Endothelial cell of umbilical vein (primary cell): ENCODE measurements around the gene HMCES. TPM values are rescaled to one million over a fixed set of nuclear protein-coding genes. Genes with fewer than 3 reads are reported as not detected.

Source experiments
- BruUV-seq: library from RNA; stranded (reverse); fragments of 400-500 nt; replicated peaks from 2 replicates; lab custom pipeline; 2021; lab: Mats Ljungman, UMichigan
- CTCF ChIA-PET: fragments of 300-600, 350-600 bp; sonication (Branson Sonifier 250); formaldehyde crosslinking; loops from one replicate; lab custom pipeline; 2021; ENCODE audit warnings: antibody characterized with exemption, inconsistent platforms; lab: Charles Lee
- POLR2A ChIA-PET: fragments of 300-600, 350-600 bp; sonication (Branson Sonifier 250); formaldehyde crosslinking; loops from one replicate; lab custom pipeline; 2021; ENCODE audit warnings: antibody characterized with exemption, inconsistent platforms; lab: Charles Lee
- DNase-seq: peaks from one replicate; pipeline ENCODE4 v3.0.0-alpha.2; 2011; ENCODE audit warnings: low read depth, low spot score
- FAIRE-seq: peaks from 2 replicates; lab custom pipeline; 2011; peaks lifted over from hg19 to GRCh38; lab: Jason Lieb, UNC
- H2AFZ ChIP-seq: 2 replicates; pipeline ENCODE4 v1.6.0; 2012; ENCODE audit warnings: low read depth, low read length, control low read depth, inconsistent platforms
- H3K27ac ChIP-seq: 2 replicates; pipeline ENCODE4 v1.5.1; 2011; ENCODE audit warnings: low read depth, mild to moderate bottlenecking, control low read depth, low read length, moderate library complexity; ENCODE audit not compliant: insufficient read depth
- H3K27me3 ChIP-seq, 2 experiments: 2 replicates each; pipeline versions ENCODE4 v1.6.0 to v1.6.1; 2011; ENCODE audit warnings: low read length in 2 of 2, mixed read lengths in 1 of 2; ENCODE audit not compliant: control insufficient read depth in 2 of 2, insufficient read depth in 2 of 2
- H3K36me3 ChIP-seq, 2 experiments: 2 replicates in 1 of 2; 3 replicates in 1 of 2; pipeline ENCODE4 v1.5.1; 2011; ENCODE audit warnings: low read length in 2 of 2, mild to moderate bottlenecking in 1 of 2, moderate library complexity in 1 of 2; ENCODE audit not compliant: control insufficient read depth in 2 of 2, insufficient read depth in 2 of 2; ENCODE audit errors: extremely low read depth in 1 of 2
- H3K4me1 ChIP-seq: 3 replicates; pipeline ENCODE4 v1.5.1; 2011; ENCODE audit warnings: mild to moderate bottlenecking, low read length; ENCODE audit not compliant: control insufficient read depth, insufficient read depth; ENCODE audit errors: extremely low read depth
- H3K4me2 ChIP-seq: 2 replicates; pipeline ENCODE4 v1.6.1; 2011; ENCODE audit warnings: low read length, control low read depth, mixed read lengths; ENCODE audit not compliant: insufficient read depth
- H3K4me3 ChIP-seq, 3 experiments: fragments of 200-600 bp in 1 of 3; sonication (generic), shearing (Covaris generic) in 1 of 3; replicated peaks in 1 of 3; 2 replicates each; pipeline ENCODE4 v1.5.1; 2011 to 2016; ENCODE audit warnings: control low read depth in 3 of 3, low read length in 3 of 3, mild to moderate bottlenecking in 2 of 3, inconsistent platforms in 1 of 3, low read depth in 1 of 3, moderate library complexity in 1 of 3; ENCODE audit not compliant: insufficient read depth in 1 of 3
- H3K79me2 ChIP-seq: 2 replicates; pipeline ENCODE4 v1.6.0; 2012; ENCODE audit warnings: low read length, inconsistent platforms; ENCODE audit not compliant: control insufficient read depth, insufficient read depth
- H3K9ac ChIP-seq: replicated peaks from 2 replicates; pipeline ENCODE3; 2011; ENCODE audit warnings: low read length, control low read depth; ENCODE audit not compliant: insufficient read depth; ENCODE audit errors: extremely low read depth
- H3K9me1 ChIP-seq: replicated peaks from 3 replicates; pipeline ENCODE4 v1.6.0; 2011; ENCODE audit warnings: mild to moderate bottlenecking, low read length; ENCODE audit not compliant: control insufficient read depth, insufficient read depth; ENCODE audit errors: extremely low read depth
- H3K9me3 ChIP-seq: replicated peaks from 2 replicates; pipeline ENCODE4 v1.5.1; 2012; ENCODE audit warnings: low read length, inconsistent platforms; ENCODE audit not compliant: control insufficient read depth, insufficient read depth
- H4K20me1 ChIP-seq: replicated peaks from 2 replicates; pipeline ENCODE3; 2011; ENCODE audit warnings: mild to moderate bottlenecking, low read length; ENCODE audit not compliant: control insufficient read depth, insufficient read depth; ENCODE audit errors: extremely low read depth
- EZH2 ChIP-seq: IDR thresholded peaks from 2 replicates; pipeline ENCODE4 v1.6.1; 2012; ENCODE audit warnings: borderline replicate concordance, low read depth, mild to moderate bottlenecking, moderate library complexity, low read length, inconsistent platforms; ENCODE audit not compliant: severe bottlenecking
- FOS ChIP-seq: IDR thresholded peaks from 2 replicates; pipeline ENCODE4 v1.6.1; 2011; ENCODE audit warnings: mild to moderate bottlenecking, low read length, moderate library complexity, borderline replicate concordance; ENCODE audit not compliant: insufficient read depth
- GATA2 ChIP-seq: IDR thresholded peaks from 2 replicates; pipeline ENCODE4 v1.7.0; 2011; ENCODE audit warnings: low read depth, mild to moderate bottlenecking, moderate library complexity, mixed read lengths, low read length; ENCODE audit not compliant: insufficient read length, insufficient read depth
- JUN ChIP-seq: IDR thresholded peaks from 2 replicates; pipeline ENCODE4 v1.6.1; 2011; ENCODE audit warnings: borderline replicate concordance, low read depth; ENCODE audit not compliant: insufficient read length, insufficient read depth
- MYC ChIP-seq: IDR thresholded peaks from one replicate; pipeline ENCODE4 v1.6.1; 2011; ENCODE audit warnings: mild to moderate bottlenecking, low read depth, low read length
- POLR2A ChIP-seq: IDR thresholded peaks from 2 replicates; pipeline ENCODE4 v1.6.1; 2012; ENCODE audit warnings: low read depth, mild to moderate bottlenecking, control low read depth, low read length
- POLR2AphosphoS5 ChIP-seq: IDR thresholded peaks from 2 replicates; pipeline ENCODE4 v1.6.1; 2012; ENCODE audit warnings: low read depth, mild to moderate bottlenecking, control low read depth, low read length, moderate library complexity; ENCODE audit not compliant: insufficient read depth
- dilution Hi-C: fragments of 300-500 bp; cut with MboI; formaldehyde crosslinking; loops from one replicate; pipeline ENCODE4 v1.15.0; 2019; ENCODE audit warnings: low sequenced_read_pairs; ENCODE audit not compliant: extremely low pct_ligation_motif_present
- intact Hi-C: fragments of 100-400 bp; cut with micrococcal nuclease; formaldehyde crosslinking; loops from one replicate; pipeline ENCODE4 v1.10.0; 2022
- polyA plus RNA-seq, 4 experiments: library from polyadenylated mRNA; depleted of rRNA in 3 of 4; stranded (reverse) in 3 of 4; unstranded in 1 of 4; fragments of >200 nt; gene quantifications; 2 replicates each; pipeline versions ENCODE4 v1.2.1 to v1.2.3, GENCODE V29; 2011 to 2012; ENCODE audit warnings: missing spikeins in 1 of 4
- total RNA-seq: library from RNA; stranded (reverse); gene quantifications from 2 replicates; pipeline ENCODE4 v1.2.3, GENCODE V29; 2021
- TF ChIP-seq, protein P1 (sequence below), 2 donors: IDR thresholded peaks; 1 replicate in 1 of 2; 2 replicates in 1 of 2; pipeline ENCODE4 v1.5.1; 2011; ENCODE audit warnings: low read length in 2 of 2, mild to moderate bottlenecking in 2 of 2, moderate library complexity in 2 of 2, control low read depth in 1 of 2, inconsistent platforms in 1 of 2, low read depth in 1 of 2; ENCODE audit not compliant: insufficient read depth in 1 of 2; ENCODE audit errors: extremely low read depth in 1 of 2
- TF ChIP-seq, protein P2 (sequence below): IDR thresholded peaks from 2 replicates; pipeline ENCODE4 v1.6.1; 2011; ENCODE audit not compliant: insufficient read depth, insufficient read length

HMCES gene
- total and polyA plus RNA-seq, 2 donors (not counting 3 experiments of a cell fraction or from before 2014, with no cell fraction given), result 30.6 to 40.8 TPM

DNA sequence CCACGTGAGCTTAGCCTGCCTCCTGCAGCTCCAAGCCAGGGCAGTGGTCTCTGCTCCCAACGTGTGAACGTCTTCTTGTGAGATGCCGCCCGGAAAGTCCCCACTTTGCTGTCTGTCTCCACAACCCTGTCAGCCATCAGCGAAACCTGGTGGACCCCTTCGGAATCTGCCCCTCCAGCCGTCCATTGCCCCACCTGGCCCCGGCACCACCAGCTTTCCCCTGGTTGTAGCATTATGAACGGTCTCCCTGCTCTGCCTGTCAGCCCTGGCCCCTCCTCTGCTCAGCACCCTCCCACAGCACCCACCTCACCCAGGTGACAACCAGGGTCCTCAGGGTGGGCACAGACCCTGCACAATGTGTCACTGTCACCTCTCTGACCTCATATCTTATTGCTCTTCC, 71.1 kb downstream of the HMCES start:
- H3K4me2 ChIP-seq, result no peak overlapping the region
- H3K79me2 ChIP-seq, result no peaks in the 10 kb centered on the region
- dilution Hi-C loops (no loop called here), intact Hi-C loops (no loop called here)
- no peaks in the 10 kb centered on the region for H3K9me3 ChIP-seq
- no peaks in the 10 kb centered on the region for H3K9me1 ChIP-seq
- no peak overlapping the region for H3K27ac ChIP-seq
- no peaks in the 10 kb centered on the region for H3K27me3 ChIP-seq
- CTCF ChIA-PET, result interaction anchor here (0.9 to 2.0 kb wide), 3 partner anchors 20 to 34 kb away, joined by 3 to 6 read pairs (median 3); no protein-coding TSS in a partner anchor
- peaks cover 23% of the 10 kb centered on the region for H3K4me1 ChIP-seq
- POLR2A ChIA-PET, result interaction anchor here (1.3 kb wide), 1 partner anchor 56 kb away, joined by 3 read pairs; no protein-coding TSS in a partner anchor
- no peak for FAIRE-seq
- H4K20me1 ChIP-seq, result no peaks in the 10 kb centered on the region
- H3K4me3 ChIP-seq, result no peak overlapping the region
- BruUV-seq, result no TSS peak
- H2AFZ ChIP-seq, result no peak overlapping the region
- TF ChIP-seq, protein P1, sequence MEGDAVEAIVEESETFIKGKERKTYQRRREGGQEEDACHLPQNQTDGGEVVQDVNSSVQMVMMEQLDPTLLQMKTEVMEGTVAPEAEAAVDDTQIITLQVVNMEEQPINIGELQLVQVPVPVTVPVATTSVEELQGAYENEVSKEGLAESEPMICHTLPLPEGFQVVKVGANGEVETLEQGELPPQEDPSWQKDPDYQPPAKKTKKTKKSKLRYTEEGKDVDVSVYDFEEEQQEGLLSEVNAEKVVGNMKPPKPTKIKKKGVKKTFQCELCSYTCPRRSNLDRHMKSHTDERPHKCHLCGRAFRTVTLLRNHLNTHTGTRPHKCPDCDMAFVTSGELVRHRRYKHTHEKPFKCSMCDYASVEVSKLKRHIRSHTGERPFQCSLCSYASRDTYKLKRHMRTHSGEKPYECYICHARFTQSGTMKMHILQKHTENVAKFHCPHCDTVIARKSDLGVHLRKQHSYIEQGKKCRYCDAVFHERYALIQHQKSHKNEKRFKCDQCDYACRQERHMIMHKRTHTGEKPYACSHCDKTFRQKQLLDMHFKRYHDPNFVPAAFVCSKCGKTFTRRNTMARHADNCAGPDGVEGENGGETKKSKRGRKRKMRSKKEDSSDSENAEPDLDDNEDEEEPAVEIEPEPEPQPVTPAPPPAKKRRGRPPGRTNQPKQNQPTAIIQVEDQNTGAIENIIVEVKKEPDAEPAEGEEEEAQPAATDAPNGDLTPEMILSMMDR (IDR thresholded peaks at IDR 0.05; ENCODE audit: extremely low read depth in 1 of 2, insufficient read depth in 1 of 2, low read depth in 1 of 2, low read length in 2 of 2), result no peak
- TF ChIP-seq MYC (no peak), FOS (no peak), EZH2 (no peak)
- no peak for DNase-seq
- H3K9ac ChIP-seq, result no peak overlapping the region
- H3K36me3 ChIP-seq, result no peaks in the 10 kb centered on the region

DNA sequence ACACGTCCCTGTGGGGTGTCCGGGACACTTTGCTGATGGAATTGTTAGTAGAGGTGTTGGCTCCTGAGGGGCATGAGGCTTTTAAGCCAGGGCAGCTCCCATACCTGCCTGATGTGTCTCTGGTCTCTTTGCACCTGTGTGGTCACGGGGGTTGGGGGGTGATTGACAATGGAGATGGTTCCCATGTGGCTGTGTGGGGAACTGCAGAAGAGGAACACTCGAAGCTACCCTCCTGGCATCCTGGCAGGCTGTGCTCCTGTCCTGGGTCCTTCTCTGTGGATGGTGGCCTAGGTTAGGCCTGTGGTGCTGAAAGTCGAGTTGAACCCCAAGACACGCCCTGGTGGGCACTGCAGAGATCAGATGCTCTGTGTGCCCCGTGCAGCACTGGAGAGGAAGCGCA, 73.4 kb downstream of the HMCES start:
- H3K36me3 ChIP-seq, result no peaks in the 10 kb centered on the region
- H3K4me2 ChIP-seq, result no peak overlapping the region
- intact Hi-C loops, result no loop called here
- FAIRE-seq, result no peak
- BruUV-seq, result no TSS peak
- peaks cover 15% of the 10 kb centered on the region for H3K4me1 ChIP-seq
- no peaks in the 10 kb centered on the region for H3K9me3 ChIP-seq
- ChIA-PET CTCF (interaction anchor here (1.2 to 2.0 kb wide), 3 partner anchors 16 to 31 kb away, joined by 4 to 6 read pairs (median 6); no protein-coding TSS in a partner anchor), POLR2A (no interaction called here)
- no peak overlapping the region for H3K9ac ChIP-seq
- no peak overlapping the region for H2AFZ ChIP-seq
- no peaks in the 10 kb centered on the region for H4K20me1 ChIP-seq
- dilution Hi-C loops, result no loop called here
- no peaks in the 10 kb centered on the region for H3K27me3 ChIP-seq
- no peaks in the 10 kb centered on the region for H3K9me1 ChIP-seq
- DNase-seq, result no peak
- H3K27ac ChIP-seq, result no peak overlapping the region
- TF ChIP-seq, protein P2, sequence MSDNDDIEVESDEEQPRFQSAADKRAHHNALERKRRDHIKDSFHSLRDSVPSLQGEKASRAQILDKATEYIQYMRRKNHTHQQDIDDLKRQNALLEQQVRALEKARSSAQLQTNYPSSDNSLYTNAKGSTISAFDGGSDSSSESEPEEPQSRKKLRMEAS, result no peak
- TF ChIP-seq POLR2AphosphoS5 (no peak), EZH2 (no peak), POLR2A (no peak), FOS (no peak), GATA2 (no peak), MYC (no peak), JUN (no peak)
- TF ChIP-seq, protein P1 (IDR thresholded peaks at IDR 0.05; ENCODE audit: extremely low read depth in 1 of 2, insufficient read depth in 1 of 2, low read depth in 1 of 2, low read length in 2 of 2), result no peak
- H3K4me3 ChIP-seq, result no peak overlapping the region
- no peaks in the 10 kb centered on the region for H3K79me2 ChIP-seq
